Bone marrow (tissue), 2 donors: ENCODE data around the gene UVSSA.
"Not testable (repeated sequence)": the region's sequence is repeated elsewhere in the genome, so short reads cannot be mapped to it uniquely, and the experiment has no call there.

Source experiments
- DNase-seq, 2 donors: peaks; one replicate each; lab custom pipeline; 2025; lab: John Stamatoyannopoulos, UW

The UVSSA gene

GRCh38 chr4:1421657-1422056 lies 74.6 kb downstream of the UVSSA start:
- DNase-seq: no peak

GRCh38 chr4:1427010-1427409 lies 80.0 kb downstream of the UVSSA start:
- no peak for DNase-seq

GRCh38 chr4:1443688-1444172 lies 96.7 kb downstream of the UVSSA start:
- not testable (repeated sequence) for DNase-seq
